Measurements from ENCODE around the gene WDR27.

DNA sequence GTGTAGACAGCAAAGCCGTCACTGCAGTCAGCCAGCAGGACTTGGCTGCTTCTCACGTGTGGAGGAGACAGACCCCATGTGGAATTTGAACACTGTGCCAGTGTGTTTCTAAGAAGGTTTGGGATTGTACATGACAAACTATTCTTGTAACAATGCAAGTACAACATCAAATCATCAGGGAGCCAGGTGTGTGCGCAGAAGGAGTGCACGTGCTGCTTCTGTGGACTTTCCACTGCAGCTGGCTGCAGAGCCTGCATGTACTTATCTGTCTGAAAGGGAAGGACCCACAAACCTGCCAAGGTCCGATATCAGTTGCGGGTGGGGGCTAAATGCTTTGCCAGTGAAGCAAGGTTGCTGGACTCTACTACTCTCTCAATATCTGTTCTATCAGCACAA, 211.6 kb downstream of the WDR27 start:
- TF ChIP-seq POLR2A (IDR thresholded peaks at IDR 0.05) = no peak
- TF ChIP-seq CTCF (IDR thresholded peaks at IDR 0.05) = no peak
- TF ChIP-seq POLR2AphosphoS5 (IDR thresholded peaks at IDR 0.05; ENCODE audit: insufficient read depth in 1 of 2, low read depth in 1 of 2) = no peak
